NT2/D1 (cell line): ENCODE measurements around the gene OAS2.

ENCODE experiments used
- SUZ12 ChIP-seq: IDR thresholded peaks from 2 replicates; pipeline ENCODE4 v1.6.1; 2011; ENCODE audit not compliant: insufficient read length, insufficient read depth; ENCODE audit errors: extremely low read depth
- YY1 ChIP-seq: IDR thresholded peaks from 2 replicates; pipeline ENCODE4 v1.6.1; 2011; ENCODE audit not compliant: insufficient read length, insufficient read depth
- ZNF274 ChIP-seq: IDR thresholded peaks from 2 replicates; pipeline ENCODE4 v1.6.1; 2011; ENCODE audit warnings: mild to moderate bottlenecking, low read depth, low read length

DNA sequence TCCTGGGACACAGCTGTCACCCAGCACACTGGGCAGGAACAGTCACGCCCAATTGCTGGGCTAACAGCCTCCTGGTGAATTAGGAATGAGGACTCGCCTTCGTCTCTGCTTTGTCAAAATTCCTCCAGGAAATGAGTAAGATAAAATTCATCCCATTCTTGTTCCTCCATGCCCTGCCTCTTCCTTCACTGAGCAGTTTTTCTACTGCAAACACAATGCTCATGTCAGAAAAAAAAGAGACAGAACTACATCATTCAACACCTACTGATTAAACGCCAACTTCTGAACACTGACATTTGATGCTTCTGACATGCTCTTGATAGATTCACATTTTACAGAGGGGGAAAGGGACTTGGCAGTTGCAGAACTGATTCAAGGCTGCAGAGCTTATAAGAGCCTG is 40.7 kb downstream of the OAS2 start:
- TF ChIP-seq SUZ12 (no peak), YY1 (no peak), ZNF274 (no peak)
